ENCODE measurements around the gene PSRC1. TPM values are rescaled to one million over a fixed set of nuclear protein-coding genes. Genes with fewer than 3 reads are reported as not detected.

PSRC1 gene
- polyA plus RNA-seq, 1 experiment: 25.9 TPM

DNA sequence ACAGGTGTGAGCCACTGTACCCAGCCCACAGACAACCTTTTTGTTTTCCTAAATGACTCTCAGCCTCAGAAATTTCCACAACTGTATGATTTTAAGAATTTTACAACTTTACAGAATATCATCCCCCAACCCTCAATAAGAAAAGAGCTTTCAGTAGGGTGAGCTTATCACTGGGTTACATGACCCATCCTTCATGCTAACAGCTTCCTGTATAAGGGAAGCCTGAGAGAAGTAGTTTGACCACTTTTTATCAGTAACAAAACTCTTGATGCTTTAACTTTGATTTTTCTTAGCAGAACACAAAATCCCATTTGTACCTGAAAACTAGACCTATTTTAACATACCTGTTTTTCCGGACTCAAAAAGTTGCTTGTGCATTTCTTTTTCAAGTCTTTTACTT lies 33.6 kb upstream of the PSRC1 start:
- TF ChIP-seq CTCF (IDR thresholded peaks at IDR 0.05; ENCODE audit: insufficient read depth, low read depth, low read length): no peak
- Histone ChIP-seq H3K36me3 (ENCODE audit: control insufficient read depth, insufficient read depth, low read length) (peaks cover 7% of the 10 kb centered on the region), H3K27me3 (ENCODE audit: control insufficient read depth, insufficient read depth, low read length) (no peaks in the 10 kb centered on the region), H3K4me3 (ENCODE audit: low read depth, low read length) (no peak overlapping the region)
- ChIA-PET POLR2A (no interaction called here), CTCF (interaction anchor here (1.1 kb wide), 1 partner anchor 10 kb away, joined by 5 read pairs; the partner anchor contains the start of gene MYBPHL)
- no peak for DNase-seq (ENCODE audit: low read depth)

GRCh38 chr1:109315288-109315687 lies 32.3 kb upstream of the PSRC1 start:
- H3K27me3 ChIP-seq (ENCODE audit: control insufficient read depth, insufficient read depth, low read length): no peaks in the 10 kb centered on the region
- DNase-seq (ENCODE audit: low read depth): no peak
- ChIA-PET POLR2A (no interaction called here), CTCF (interaction anchor here (0.6 to 1.1 kb wide), 4 partner anchors 8 to 217 kb away, joined by 3 to 5 read pairs (median 4); partner anchors contain the start of gene MYBPHL)
- no peak for TF ChIP-seq CTCF (IDR thresholded peaks at IDR 0.05; ENCODE audit: insufficient read depth, low read depth, low read length)
- H3K4me3 ChIP-seq (ENCODE audit: low read depth, low read length): no peak overlapping the region
- H3K36me3 ChIP-seq (ENCODE audit: control insufficient read depth, insufficient read depth, low read length): peaks cover 4% of the 10 kb centered on the region

- no peak for DNase-seq (ENCODE audit: low read depth)
- POLR2A ChIA-PET: no interaction called here
- CTCF ChIA-PET: interaction anchor here (0.6 kb wide), 1 partner anchor 36 kb away, joined by 4 read pairs; no protein-coding TSS in a partner anchor
Observed at GRCh38 chr1:109314795-109315194, 31.9 kb upstream of the PSRC1 start.

DNA sequence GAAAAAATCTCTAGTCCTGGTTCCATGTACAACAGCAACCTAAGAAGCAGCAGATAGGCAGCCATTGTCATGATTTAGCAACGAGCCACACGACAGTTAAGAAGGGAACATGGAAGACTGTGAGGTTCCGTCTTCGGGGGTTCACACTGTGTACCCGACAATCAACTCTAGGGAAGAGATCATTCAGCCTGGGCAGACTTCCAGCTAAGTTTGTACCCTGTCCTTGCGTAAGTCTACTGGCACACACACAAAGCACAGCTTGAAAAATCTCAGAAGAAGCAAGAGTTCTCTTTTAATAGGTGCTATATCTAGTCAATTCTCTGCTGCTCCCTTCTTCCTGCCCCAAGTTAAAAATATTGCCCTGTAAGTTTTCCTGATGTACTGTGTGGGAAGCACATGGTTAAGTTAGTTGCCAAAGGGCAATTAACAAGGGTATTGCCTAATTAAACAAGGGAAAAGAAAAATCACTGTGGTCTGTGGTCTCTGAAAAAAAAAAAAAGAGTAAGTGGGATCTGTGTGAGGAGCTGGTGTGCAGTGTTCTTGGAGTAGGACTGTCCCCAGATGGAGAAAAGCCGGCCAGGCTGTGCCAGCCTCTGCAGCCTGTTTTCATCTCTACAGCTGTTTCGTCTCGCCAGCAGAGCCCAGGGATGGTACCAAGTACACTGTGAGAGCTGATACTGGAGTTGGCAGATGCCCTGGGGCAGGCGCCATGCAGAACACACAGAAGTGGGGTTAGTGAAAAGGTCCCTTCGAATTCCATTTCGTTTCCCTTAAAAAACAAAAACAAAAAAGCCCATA lies 30.2 kb upstream of the PSRC1 start:
- POLR2A ChIA-PET: no interaction called here
- CTCF ChIA-PET: interaction anchor here (0.7 to 1.4 kb wide), 3 partner anchors 9 to 108 kb away, joined by 3 to 7 read pairs (median 3); no protein-coding TSS in a partner anchor
- H3K36me3 ChIP-seq (ENCODE audit: control insufficient read depth, insufficient read depth, low read length): peaks cover 3% of the 10 kb centered on the region
- DNase-seq (ENCODE audit: low read depth): no peak
- no peak overlapping the region for H3K4me3 ChIP-seq (ENCODE audit: low read depth, low read length)
- H3K27me3 ChIP-seq (ENCODE audit: control insufficient read depth, insufficient read depth, low read length): no peaks in the 10 kb centered on the region
- TF ChIP-seq CTCF (IDR thresholded peaks at IDR 0.05; ENCODE audit: insufficient read depth, low read depth, low read length): no peak

More at GRCh38 chr1:109314795-109315194, 31.9 kb upstream of the PSRC1 start:
- Histone ChIP-seq H3K4me3 (ENCODE audit: low read depth, low read length) (no peak overlapping the region), H3K36me3 (ENCODE audit: control insufficient read depth, insufficient read depth, low read length) (peaks cover 3% of the 10 kb centered on the region), H3K27me3 (ENCODE audit: control insufficient read depth, insufficient read depth, low read length) (no peaks in the 10 kb centered on the region)
- no peak for TF ChIP-seq CTCF (IDR thresholded peaks at IDR 0.05; ENCODE audit: insufficient read depth, low read depth, low read length)

- ChIA-PET POLR2A (no interaction called here), CTCF (interaction anchor here (1.0 to 1.4 kb wide), 2 partner anchors 8 to 85 kb away, joined by 3 read pairs; partner anchors contain the start of gene SORT1)
- DNase-seq (ENCODE audit: low read depth): no peak
- Histone ChIP-seq H3K27me3 (ENCODE audit: control insufficient read depth, insufficient read depth, low read length) (no peaks in the 10 kb centered on the region), H3K4me3 (ENCODE audit: low read depth, low read length) (no peak overlapping the region), H3K36me3 (ENCODE audit: control insufficient read depth, insufficient read depth, low read length) (peaks cover 3% of the 10 kb centered on the region)
- TF ChIP-seq CTCF (IDR thresholded peaks at IDR 0.05; ENCODE audit: insufficient read depth, low read depth, low read length): no peak
Observed at GRCh38 chr1:109312246-109312645, 29.3 kb upstream of the PSRC1 start.

All from BJ (cell line).